IgD-negative memory B cell (primary cell): ENCODE results near the gene CRYZL1. TPM values are rescaled to one million over a fixed set of nuclear protein-coding genes. Genes with fewer than 3 reads are reported as not detected.
A peak's percentile ranks its signal among the peaks of the same experiment; 100 is the strongest.
"Not testable (repeated sequence)": the region's sequence is repeated elsewhere in the genome, so short reads cannot be mapped to it uniquely, and the experiment has no call there.

Experiments used
- H3K27ac Mint-ChIP-seq, 3 donors: one replicate each; pipeline ENCODE4 v1.8.0; 2020 to 2022; ENCODE audit warnings: mild to moderate bottlenecking in 3 of 3, mixed read lengths in 3 of 3, moderate library complexity in 1 of 3
- H3K27me3 Mint-ChIP-seq: one replicate; pipeline ENCODE4 v1.8.0; 2021; ENCODE audit warnings: mixed read lengths
- H3K36me3 Mint-ChIP-seq: one replicate; pipeline ENCODE4 v1.8.0; 2020; ENCODE audit warnings: mild to moderate bottlenecking, mixed read lengths
- H3K4me1 Mint-ChIP-seq, 3 donors: one replicate each; pipeline ENCODE4 v1.8.0; 2020 to 2022; ENCODE audit warnings: mixed read lengths in 3 of 3, mild to moderate bottlenecking in 1 of 3
- H3K4me3 Mint-ChIP-seq, 4 donors: one replicate each; pipeline ENCODE4 v1.8.0; 2020 to 2022; ENCODE audit warnings: mild to moderate bottlenecking in 4 of 4, mixed read lengths in 4 of 4, moderate library complexity in 3 of 4
- H3K9me3 Mint-ChIP-seq, 3 donors: one replicate each; pipeline ENCODE4 v1.8.0; 2020 to 2021; ENCODE audit warnings: mixed read lengths in 3 of 3, mild to moderate bottlenecking in 1 of 3
- polyA plus RNA-seq: library from polyadenylated mRNA; unstranded; fragments of 300-500 nt; fragmentation: Illumina TruSeq; gene quantifications from one replicate; pipeline ENCODE4 v1.2.3, GENCODE V29; 2021

The CRYZL1 gene
- 30.2 TPM for polyA plus RNA-seq

DNA sequence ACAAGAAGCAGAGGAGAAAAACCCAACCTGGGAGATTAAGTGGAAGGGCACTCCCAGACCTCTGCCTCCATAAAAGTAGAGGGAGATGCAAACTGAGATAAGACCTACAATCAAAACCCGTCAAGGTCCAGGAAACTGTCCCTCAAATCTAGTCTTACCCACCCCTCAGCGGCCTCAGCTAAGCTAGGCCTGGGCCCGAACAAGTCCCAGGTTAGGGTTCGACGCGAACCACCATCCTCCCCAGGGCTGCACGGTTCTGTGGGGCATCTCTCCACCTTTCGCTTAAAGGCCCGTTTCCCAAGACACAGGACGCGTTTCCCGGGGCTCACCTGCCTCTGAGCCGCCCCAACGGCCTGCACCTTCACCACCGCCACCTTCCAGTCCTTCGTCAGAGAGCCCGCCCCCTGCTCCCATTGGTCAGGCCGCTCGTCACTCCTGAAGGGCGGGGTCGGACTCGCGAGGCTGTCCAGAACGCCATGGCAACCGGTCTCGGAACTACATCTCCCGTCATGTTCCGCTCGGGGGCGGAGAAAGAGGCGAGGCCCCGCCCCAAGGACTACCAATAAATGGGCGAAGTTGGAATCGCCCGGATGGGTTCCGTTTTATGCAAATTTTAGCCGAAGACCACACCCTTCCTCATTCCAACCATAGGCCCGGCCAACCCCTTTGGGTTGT, at the start of gene CRYZL1:
Gene CRYZL1 (minus strand): TSS at position 390 of the 675 bp plus-strand sequence. CDS start 10,190 bp downstream, outside the sequence.
- Mint-ChIP-seq H3K36me3 (no peaks in the 10 kb centered on the region), H3K27me3 (peaks cover 14% of the 10 kb centered on the region), H3K4me1 (peaks cover 10 to 14% (median 11%) of the 10 kb centered on the region in 3 donors), H3K27ac (peak within 1 kb of the TSS; percentile 35 to 98 (median 81)), H3K9me3 (peaks cover 0 to 3% (median 0%) of the 10 kb centered on the region in 3 donors), H3K4me3 (peak within 1 kb of the TSS; percentile 86 to 98 (median 94))

DNA sequence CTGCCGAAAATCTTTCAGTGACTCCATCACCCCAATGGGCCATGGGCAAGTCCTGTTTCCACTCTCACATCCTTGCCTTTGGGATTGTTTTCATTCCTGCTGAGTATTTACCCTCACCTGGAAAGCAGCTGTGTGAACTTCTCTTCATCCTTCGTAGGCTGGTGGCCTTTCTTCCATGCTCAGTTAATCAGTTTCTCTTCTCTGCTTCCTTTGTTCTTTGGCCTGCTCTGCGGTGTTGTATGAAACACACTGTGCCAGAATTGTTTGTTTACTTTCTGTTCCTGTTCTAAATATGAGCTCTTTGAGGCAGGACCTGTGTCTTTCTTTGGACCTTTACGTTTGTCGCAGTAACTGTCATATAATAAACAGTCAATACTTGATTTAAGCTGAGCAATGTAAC, 49.3 kb upstream of the CRYZL1 start:
- Mint-ChIP-seq H3K4me3 (no peak overlapping the region), H3K27ac (no peak overlapping the region), H3K4me1 (peaks cover 0 to 3% (median 3%) of the 10 kb centered on the region in 3 donors), H3K36me3 (no peaks in the 10 kb centered on the region), H3K9me3 (no peaks in the 10 kb centered on the region), H3K27me3 (no peaks in the 10 kb centered on the region)

DNA sequence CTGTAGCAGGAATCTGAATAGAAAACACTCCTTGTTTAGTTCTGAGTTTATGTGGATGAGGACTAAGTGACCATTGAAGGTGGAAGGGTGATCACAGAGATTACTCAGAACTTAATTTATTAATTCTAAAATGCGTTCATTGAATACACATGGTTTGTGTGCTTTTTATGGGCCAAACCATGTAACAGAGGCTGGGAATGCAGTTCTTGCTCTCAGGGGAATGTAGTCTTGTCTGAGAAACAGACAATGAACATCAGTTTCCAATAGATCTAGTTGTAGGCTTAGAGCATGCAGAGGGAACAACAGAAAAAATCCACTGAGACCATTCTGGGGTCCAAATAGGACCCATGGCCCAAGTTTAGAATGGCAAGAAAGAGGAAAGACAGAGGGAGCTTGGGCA, 46.8 kb upstream of the CRYZL1 start:
- H3K27me3 Mint-ChIP-seq, result no peaks in the 10 kb centered on the region
- H3K27ac Mint-ChIP-seq, result no peak overlapping the region
- H3K4me3 Mint-ChIP-seq, result no peak overlapping the region
- no peaks in the 10 kb centered on the region for H3K36me3 Mint-ChIP-seq
- H3K4me1 Mint-ChIP-seq, result peaks cover 0 to 3% (median 3%) of the 10 kb centered on the region in 3 donors
- H3K9me3 Mint-ChIP-seq, result no peaks in the 10 kb centered on the region

DNA sequence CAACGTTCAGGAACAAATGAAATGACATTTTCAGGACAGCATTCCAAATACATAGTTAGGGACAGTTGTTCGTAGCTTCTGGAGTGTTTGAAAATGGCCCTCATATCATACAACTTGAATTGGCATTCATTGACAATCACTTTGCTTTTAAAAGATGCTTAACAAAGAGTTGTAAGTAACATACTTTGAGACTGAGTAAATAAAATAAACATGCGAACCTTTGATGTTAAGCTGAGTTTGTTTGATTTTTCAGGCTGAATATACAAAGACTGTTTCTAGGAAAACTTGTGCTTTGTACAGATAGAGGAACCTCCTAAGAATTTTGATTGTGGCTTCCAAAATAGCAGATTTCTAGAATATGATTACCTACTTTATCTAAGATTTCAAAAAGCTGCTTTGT, 46.1 kb upstream of the CRYZL1 start:
- H3K4me3 Mint-ChIP-seq, result no peak overlapping the region
- no peaks in the 10 kb centered on the region for H3K9me3 Mint-ChIP-seq
- no peaks in the 10 kb centered on the region for H3K36me3 Mint-ChIP-seq
- H3K4me1 Mint-ChIP-seq, result peaks cover 0 to 3% (median 3%) of the 10 kb centered on the region in 3 donors
- no peak overlapping the region for H3K27ac Mint-ChIP-seq
- no peaks in the 10 kb centered on the region for H3K27me3 Mint-ChIP-seq

DNA sequence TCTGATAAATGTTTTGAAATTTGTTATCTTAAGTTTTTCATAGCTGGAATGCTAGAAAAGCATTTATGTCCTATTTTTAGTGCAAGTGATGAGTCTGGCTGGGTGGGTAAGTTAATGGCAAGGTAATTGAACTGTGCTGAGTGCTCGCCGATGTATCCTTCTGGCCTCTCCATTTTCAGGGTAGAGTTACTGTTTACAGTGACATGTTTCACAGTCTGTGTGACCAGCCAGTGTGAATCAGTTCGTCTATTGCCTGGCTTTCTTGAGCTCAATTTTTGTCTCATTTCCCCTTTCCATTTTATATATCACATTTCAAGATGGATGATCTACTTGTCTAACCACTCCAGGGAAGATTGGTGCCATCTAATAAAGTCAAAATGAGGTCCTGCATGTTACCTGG, 44.8 kb upstream of the CRYZL1 start:
- H3K4me1 Mint-ChIP-seq, result peaks cover 0 to 3% (median 3%) of the 10 kb centered on the region in 3 donors
- no peak overlapping the region for H3K27ac Mint-ChIP-seq
- H3K27me3 Mint-ChIP-seq, result no peaks in the 10 kb centered on the region
- H3K4me3 Mint-ChIP-seq, result no peak overlapping the region
- H3K36me3 Mint-ChIP-seq, result no peaks in the 10 kb centered on the region
- no peaks in the 10 kb centered on the region for H3K9me3 Mint-ChIP-seq

DNA sequence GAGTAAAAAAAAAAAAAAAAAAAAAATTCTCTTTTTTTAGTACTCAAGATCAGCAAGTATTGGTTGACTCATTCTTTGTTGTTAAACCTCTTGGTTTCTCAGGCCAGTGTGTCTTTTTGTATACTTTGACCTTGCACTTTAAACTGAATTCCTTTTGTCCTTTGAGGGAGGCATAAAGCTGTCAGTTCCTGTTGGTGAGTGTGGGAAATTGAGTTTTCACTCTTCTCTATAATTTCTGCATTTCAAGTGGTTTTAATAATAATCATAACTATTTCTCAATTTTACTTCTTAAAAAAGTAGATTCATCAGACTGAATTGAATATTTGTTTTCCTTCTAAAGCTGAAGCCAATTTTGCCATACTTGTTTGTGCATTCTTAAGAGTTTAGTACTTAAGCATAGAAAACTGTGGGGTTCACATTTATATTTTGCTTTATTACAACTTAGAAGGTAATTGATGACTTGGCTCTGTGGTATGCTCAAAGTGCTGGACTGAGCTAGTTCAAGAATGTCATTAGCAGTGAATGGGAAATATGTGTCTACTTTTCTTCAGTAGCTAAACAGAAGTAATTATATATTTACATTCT, 44.2 kb upstream of the CRYZL1 start:
- no peak overlapping the region for H3K27ac Mint-ChIP-seq
- H3K36me3 Mint-ChIP-seq, result no peaks in the 10 kb centered on the region
- H3K9me3 Mint-ChIP-seq, result no peaks in the 10 kb centered on the region
- no peaks in the 10 kb centered on the region for H3K27me3 Mint-ChIP-seq
- no peak overlapping the region for H3K4me3 Mint-ChIP-seq
- H3K4me1 Mint-ChIP-seq, result no peaks in the 10 kb centered on the region

DNA sequence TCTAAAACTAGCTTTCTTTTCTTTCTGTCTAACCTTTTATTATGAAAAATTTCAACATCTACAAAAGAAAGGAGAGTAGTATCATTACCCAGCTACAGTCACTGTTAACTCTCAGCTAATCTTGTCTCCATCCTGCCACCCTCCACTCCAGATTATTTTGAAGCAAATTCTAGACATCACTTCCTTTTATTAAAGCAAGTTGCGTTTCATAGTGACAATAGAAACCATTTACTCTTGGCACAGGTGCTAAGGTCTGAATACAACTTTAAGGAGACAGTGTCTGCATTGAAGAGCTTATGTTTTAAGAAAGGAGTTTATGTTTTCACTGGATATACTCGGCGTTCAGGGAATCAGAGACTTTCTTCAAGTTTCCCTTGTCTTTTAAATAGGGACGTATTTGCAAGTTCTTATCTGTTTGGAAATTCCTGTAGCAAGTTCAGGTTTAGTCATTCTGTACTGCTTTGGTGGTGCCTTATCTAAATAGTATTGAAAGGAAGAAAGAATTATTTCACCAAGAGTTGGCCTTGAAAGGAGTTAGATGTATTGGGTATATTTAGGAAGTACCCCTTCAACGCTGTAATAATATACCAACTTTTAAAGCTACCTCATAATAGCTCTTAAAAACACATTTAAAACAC, 43.5 kb upstream of the CRYZL1 start:
- Mint-ChIP-seq H3K4me3 (no peak overlapping the region), H3K27ac (no peak overlapping the region), H3K36me3 (no peaks in the 10 kb centered on the region), H3K27me3 (no peaks in the 10 kb centered on the region), H3K4me1 (no peaks in the 10 kb centered on the region), H3K9me3 (no peaks in the 10 kb centered on the region)

DNA sequence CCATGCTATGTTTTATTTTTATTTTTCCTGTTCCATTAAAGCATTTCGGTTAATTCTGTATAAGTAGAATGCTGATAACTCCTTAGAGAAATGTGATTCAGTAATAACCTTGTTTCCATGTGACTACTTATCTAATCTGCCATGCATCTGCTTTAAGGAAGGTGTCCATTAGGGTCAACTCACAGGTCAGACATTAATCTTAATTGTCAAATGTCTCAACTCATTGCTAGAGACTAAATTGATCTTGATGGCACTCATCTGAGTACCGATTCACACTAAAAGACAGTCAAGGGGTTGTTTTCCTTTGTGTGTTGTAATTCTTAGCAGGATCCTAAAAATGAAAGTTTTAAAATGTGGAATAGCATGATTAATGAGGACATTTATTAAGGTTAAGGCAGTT, 42.5 kb upstream of the CRYZL1 start:
- H3K9me3 Mint-ChIP-seq, result no peaks in the 10 kb centered on the region

DNA sequence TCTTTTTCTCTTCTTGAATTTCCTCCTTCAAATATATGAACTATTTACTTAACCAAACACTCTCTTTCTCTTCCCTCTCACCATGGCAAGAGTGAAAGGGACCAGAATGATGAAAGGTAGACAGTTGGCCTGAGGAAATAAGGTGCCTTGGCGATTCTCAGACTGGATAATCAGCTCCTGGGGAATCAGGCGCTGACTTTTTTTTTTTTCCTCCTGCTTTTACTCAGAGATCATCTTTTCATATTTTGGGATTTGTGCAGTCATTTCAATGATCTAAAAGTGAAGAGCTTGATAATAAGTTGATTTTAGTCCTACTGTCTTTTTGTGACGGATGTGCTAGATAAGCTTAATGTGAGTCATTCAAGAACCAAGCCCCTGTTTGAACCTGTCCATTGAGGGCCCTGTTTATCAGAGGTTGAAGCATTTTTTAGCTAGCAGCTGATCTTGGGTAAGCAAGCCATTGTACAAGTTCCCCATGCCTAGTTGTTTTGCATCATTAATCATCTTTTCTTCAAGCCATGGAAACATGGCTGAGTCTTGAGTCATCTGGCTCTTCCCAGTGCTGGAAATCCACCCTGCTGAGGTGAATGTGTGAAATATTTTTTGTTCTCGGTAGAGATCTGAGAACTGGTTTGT, 41.6 kb upstream of the CRYZL1 start:
- H3K27ac Mint-ChIP-seq, result no peak overlapping the region
- H3K4me1 Mint-ChIP-seq, result no peaks in the 10 kb centered on the region
- H3K4me3 Mint-ChIP-seq, result no peak overlapping the region
- no peaks in the 10 kb centered on the region for H3K9me3 Mint-ChIP-seq
- no peaks in the 10 kb centered on the region for H3K36me3 Mint-ChIP-seq
- H3K27me3 Mint-ChIP-seq, result no peaks in the 10 kb centered on the region

More for the DNA sequence above, 42.5 kb upstream of the CRYZL1 start:
- Mint-ChIP-seq H3K27ac (no peak overlapping the region), H3K4me1 (no peaks in the 10 kb centered on the region), H3K36me3 (no peaks in the 10 kb centered on the region), H3K27me3 (no peaks in the 10 kb centered on the region), H3K4me3 (no peak overlapping the region)

DNA sequence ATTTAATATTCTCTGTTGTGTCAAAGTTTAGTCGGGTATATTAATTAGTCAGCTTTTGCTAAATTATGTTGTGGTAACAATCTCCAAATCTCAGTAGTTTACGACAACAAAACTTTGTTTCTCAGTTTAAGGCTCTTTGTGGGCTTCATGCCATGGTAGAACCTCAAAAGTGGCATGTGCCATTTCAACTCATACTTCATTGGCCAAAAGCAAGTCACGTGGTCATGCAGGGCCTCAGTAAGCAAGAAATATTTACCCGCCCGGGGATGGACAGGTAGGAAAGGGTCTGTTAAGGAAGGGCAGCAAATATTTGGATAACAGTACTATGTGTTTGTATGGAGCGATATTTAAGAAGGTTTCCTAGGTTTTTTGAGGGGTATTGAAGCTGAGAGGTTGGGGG, 39.3 kb upstream of the CRYZL1 start:
- Mint-ChIP-seq H3K36me3 (no peaks in the 10 kb centered on the region), H3K27me3 (peaks cover 2% of the 10 kb centered on the region), H3K9me3 (no peaks in the 10 kb centered on the region), H3K27ac (no peak overlapping the region), H3K4me1 (no peaks in the 10 kb centered on the region), H3K4me3 (no peak overlapping the region)

DNA sequence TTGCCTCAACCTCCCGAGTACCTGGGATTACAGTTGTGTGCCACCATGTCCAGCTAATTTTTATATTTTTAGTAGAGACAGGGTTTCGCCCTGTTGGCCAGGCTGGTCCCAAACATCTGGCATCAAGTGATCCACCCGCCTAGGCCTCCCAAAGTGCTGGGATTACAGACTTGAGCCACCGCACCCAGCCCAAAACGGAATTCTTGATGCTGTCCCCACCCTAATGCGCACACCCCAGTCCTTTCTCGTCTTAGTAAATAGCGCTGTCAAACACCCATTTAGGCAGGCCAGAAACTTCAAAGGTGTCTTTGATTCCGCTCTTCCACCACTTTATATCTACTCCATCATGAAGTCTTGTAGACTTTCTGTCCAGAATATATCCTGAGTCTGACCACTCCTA, 35.9 kb upstream of the CRYZL1 start:
- no peak overlapping the region for H3K4me3 Mint-ChIP-seq
- H3K27ac Mint-ChIP-seq, result no peak overlapping the region
- peaks cover 2% of the 10 kb centered on the region for H3K27me3 Mint-ChIP-seq
- no peaks in the 10 kb centered on the region for H3K36me3 Mint-ChIP-seq
- H3K9me3 Mint-ChIP-seq, result no peaks in the 10 kb centered on the region
- H3K4me1 Mint-ChIP-seq, result no peaks in the 10 kb centered on the region

DNA sequence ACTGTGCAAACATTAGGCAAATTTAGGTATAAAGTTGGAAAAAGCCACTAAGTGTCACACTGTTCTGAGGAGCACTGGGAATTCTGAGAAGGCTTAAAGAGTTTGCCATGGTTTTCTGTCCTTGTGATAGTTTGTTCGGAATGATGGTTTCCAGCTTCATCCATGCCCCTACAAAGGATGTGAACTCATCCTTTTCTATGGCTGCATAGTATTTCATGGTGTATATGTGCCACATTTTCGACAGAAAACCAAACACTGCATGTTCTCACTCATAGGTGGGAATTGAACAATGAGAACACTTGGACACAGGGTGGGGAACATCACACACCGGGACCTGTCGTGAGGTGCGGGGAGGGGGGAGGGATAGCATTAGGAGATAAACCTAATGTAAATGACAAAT, 35.1 kb upstream of the CRYZL1 start:
- not testable (repeated sequence) for H3K4me1 Mint-ChIP-seq, H3K27me3 Mint-ChIP-seq, H3K9me3 Mint-ChIP-seq, H3K36me3 Mint-ChIP-seq, H3K4me3 Mint-ChIP-seq, H3K27ac Mint-ChIP-seq

DNA sequence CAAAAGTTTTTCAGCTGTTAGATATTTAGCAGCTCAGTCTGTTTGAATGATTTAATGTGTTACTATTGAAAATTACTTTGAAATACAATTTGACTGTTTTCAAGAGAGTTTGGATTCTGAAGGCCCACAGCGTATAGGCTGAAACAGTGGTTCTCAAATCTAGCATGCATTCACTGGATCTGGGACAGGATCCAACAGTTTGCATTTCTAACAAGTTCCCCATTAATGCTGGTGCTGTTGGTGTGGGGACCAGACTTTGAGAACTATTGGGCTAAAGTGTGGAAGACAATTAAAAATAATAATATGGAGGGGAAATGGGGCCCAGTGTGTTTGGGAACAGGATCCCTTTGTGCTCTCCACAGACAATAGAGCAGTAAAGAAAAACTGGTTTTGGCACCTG, 32.7 kb upstream of the CRYZL1 start:
- Mint-ChIP-seq H3K36me3 (no peaks in the 10 kb centered on the region), H3K4me1 (no peaks in the 10 kb centered on the region), H3K27me3 (peaks cover 2% of the 10 kb centered on the region), H3K27ac (no peak overlapping the region), H3K9me3 (no peaks in the 10 kb centered on the region), H3K4me3 (no peak overlapping the region)

DNA sequence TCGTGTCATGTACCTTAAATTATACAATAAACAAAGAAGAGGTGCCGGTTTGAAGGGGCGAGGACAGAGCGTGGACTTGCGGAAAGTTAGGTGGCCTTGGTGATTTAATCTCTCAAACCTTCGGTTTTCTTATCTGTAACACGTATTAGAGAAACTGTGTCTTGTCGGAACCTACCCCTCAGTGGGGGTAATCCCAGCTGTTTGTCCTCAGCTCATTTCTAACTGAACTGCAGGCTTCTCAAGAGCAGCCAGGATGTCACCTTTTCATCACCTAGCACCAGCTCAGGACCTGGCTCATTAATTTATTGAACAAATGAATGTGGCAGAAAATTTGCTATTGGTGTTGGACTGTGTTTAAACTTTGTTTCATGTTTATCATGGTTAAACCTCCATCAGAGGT, 31.9 kb upstream of the CRYZL1 start:
- Mint-ChIP-seq H3K9me3 (no peaks in the 10 kb centered on the region), H3K27me3 (peaks cover 2% of the 10 kb centered on the region), H3K4me3 (no peak overlapping the region), H3K36me3 (no peaks in the 10 kb centered on the region), H3K27ac (no peak overlapping the region), H3K4me1 (no peaks in the 10 kb centered on the region)

DNA sequence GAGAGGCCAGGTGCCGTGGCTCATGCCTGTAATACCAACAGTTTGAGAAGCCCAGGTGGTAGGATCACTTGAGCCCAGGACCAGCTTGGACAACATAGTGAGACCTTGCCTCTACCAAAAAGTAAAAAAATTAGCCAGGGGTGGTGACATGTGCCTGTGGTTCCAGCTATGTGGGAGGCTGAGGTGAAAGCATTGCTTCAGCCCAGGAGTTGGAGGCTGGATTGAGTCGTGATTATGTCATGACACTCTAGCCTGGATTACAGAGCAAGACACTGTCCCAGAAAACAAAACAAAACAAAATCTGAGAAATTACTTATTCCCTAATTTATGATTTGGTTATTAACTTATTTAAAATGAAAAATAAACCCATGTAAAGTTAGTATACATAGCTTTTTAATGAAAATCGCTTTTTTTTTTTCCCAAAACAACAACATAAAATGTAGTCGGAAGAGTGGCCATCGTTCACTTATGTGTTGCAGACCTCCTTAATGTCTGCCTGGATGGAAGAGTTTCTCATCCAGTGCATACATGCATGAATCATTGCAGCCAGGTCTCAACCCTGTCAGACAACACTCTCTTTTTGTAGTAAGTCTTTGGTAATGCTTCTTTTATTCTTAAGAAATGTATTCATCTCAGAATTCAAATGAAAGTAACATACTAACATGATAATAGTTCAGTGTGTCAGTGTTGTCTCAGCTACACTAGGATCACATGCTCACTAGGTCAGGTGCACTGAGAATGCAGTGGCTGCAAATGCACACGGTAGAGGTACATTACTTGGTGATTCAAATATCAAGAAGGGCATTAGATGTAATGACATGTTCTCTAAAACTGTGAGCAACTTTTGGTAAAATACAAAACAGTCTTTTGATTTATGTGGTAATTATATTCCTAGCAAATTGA, 28.8 kb upstream of the CRYZL1 start:
- no peaks in the 10 kb centered on the region for H3K9me3 Mint-ChIP-seq

More for the DNA sequence above, 28.8 kb upstream of the CRYZL1 start:
- H3K27me3 Mint-ChIP-seq, result no peaks in the 10 kb centered on the region
- H3K4me1 Mint-ChIP-seq, result no peaks in the 10 kb centered on the region
- H3K27ac Mint-ChIP-seq, result no peak overlapping the region
- no peaks in the 10 kb centered on the region for H3K36me3 Mint-ChIP-seq
- peak overlapping the region in 1 of 4 donors; percentile 24 for H3K4me3 Mint-ChIP-seq
